Erythroblast (primary cell): ENCODE results near the gene RIN2.

Source experiments
- GATA1 ChIP-seq: IDR thresholded peaks from 2 replicates; pipeline ENCODE4 v1.6.1; 2011; ENCODE audit warnings: low read depth, mild to moderate bottlenecking, control low read depth, low read length, moderate library complexity
- POLR2A ChIP-seq: IDR thresholded peaks from 2 replicates; pipeline ENCODE4 v1.6.1; 2011; ENCODE audit warnings: mild to moderate bottlenecking, low read length

DNA sequence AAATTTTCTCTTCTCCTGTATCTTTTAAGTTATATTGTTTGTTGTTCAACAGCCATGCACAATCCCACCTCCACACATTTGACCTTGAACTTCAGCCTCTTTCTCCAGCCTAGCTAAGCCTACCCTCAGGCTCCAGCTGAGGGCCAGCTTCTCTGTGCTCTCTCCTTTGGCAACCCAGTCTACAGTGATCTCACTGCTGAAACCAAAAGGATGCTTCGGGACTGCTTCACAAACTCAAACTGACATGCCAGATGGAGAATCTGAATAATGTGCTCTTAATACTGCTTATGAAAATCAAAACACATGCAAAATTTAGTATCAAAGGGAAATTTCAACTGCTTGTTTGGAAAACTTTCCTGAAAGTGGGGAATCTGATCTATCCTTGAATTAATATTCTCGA lies 16.1 kb upstream of the RIN2 start:
- TF ChIP-seq POLR2A, result no peak
- no peak for TF ChIP-seq GATA1
